GM19397 (cell line): ENCODE results near the gene P4HA2.

Experiments
- ATAC-seq: cut with Tn5 transposase; IDR thresholded peaks from one replicate; pipeline ENCODE4 v1.9.1; 2021; ENCODE audit warnings: mild to moderate bottlenecking, moderate library complexity; ENCODE audit not compliant: unreplicated experiment

P4HA2 gene

DNA sequence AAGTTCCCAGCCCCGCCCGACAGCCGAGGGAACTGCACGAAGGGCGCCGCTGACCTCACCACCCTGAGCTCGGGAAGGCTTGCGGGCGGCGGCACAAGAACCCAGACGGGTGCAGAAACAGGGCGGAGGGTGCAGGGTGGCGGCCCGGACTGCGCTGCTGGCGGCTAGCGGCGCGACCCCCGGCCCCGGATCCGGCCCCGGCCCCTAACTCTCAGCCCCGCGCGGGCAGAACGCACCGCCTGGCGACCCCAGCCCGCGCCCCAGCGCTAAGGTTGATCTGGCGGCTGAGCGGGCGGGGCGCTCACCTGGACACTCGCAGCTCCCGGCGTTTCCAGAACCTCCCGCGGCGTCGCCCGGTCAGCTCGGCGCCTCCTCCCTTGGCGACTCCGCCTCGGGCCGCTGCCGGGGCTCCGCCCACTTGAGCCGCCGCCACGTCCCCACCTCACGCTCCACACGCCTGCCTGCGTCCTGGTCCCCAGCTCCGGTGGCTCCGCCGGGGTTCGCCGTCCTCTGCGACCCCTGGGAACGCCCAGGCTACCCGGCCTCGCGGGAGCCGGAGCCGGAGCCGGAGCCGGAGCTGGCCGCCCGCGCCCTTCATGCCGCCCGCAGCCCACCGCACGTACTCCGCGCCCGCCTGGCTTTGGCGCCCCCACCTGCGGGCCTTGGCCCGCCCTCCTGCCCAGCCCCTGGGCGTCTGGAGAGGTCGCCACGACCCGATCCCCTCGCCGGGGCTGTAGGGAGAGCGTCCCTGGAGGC is at the start of gene P4HA2:
Gene P4HA2, minus strand, starts transcription at position 369 of the 756 bp plus-strand sequence. CDS start 9,227 bp downstream, outside the sequence.
- peak; percentile 69 for ATAC-seq

DNA sequence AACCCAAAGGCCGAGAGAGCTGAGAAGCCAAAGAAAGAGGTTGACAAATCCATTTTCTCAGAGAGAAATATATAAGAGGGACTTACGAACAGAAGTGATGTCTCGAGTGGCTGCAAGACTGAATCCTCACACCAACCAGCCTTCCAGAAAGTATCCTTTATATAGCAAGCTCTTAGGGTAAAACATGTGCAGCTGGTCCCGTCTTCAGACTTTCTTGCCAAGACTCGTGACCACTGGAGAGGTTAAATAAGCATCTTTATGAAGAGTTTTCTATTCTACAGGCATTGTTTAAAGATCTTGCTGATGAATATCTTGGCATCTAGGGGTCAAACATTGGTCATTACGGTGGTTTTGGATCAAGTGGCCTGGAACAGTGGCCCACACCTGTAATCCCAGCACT is 49.6 kb upstream of the P4HA2 start:
- ATAC-seq = no peak

DNA sequence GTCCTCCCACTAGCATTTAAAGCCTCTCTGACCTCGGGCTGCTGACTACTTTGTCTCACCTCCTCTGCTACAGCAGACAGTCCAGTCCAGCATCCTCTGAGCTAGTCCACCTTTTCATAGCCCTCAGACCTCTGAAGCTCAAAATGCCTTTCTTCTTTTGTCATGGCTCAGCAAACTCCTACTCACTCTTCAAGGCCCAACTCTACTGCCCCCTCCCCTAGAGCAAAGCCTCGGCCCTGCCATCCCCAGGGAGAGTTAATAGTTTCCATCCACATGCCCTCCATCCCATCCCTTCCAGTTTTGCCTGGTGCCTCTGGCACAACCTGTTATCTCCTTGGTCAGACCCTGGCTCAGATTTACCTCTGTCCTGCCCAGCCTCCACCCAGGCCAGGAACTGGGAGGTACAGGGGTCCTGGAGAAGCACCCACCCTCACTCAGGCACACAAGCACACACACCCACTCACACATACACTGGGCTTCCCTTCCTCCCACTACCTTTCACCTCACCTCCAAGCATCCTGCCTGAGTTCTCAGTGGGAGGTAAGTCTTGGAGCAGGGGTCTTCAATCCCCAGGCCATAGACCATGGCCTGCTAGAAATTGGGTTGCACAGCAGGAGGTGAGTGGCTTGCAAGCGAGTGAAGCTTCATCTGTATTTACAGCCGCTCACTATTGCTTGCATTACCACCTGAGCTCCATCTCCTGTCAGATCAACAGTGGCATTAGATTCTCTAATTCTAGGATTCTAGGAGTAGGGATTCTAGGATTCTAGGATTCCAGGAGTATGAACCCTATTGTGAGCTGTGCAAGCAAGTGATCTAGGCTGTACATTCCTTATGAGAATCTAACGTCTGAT is 47.9 kb upstream of the P4HA2 start:
- no peak for ATAC-seq

DNA sequence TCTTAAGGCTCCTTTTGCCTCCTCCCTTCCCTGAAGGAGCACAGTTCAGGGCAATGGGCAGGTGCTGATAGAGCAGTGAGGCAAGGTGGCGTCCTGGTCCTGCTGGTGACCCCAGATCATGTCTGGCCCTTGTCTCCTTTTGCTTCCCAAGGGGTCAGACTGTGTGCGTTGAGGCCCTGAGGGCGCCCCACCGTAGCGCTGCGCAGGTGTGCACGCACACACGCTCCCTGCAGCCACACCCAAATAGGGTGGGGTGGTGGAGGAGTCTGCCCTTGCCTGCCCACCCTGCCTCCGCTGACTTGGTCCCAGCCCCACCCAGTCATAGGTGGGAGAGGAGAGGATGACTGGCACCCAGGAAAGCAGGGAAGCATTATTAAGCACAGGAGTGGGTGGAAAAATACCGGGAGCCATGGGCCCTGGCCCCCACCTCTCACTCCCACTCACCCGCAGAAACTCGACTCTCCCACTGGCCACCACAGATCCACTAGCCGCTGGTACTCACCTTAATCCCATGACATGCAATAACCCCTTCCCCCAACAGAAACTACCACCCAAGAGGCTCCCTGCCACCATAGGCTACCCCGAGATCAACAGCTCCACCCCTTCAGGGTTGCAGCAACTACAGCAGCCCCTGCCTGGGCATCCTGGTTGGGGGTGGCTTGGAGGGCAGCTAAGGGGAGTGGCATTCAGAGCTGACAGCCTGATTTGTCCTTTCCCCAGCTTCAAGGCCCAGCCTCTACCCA is 46.6 kb upstream of the P4HA2 start:
- no peak for ATAC-seq

DNA sequence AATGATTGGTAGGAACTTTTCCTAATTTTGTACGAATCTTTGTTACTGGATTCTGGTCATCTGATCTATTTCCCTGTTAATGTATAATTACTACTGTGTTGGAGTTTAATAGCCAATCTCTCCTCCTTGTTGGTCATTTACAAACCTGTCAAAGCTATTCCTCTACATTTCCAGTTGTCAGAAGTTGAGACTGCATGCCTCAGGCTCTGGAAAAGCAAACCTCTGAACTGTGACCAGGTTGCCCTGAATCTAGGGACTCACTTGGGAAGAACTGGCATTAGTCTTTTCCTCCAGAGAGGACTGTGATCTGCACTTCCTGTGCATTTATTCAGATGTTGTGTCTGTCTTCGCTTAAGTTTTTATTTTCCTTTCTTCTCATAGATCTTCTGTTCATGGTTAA is 46.0 kb upstream of the P4HA2 start:
- ATAC-seq = no peak

DNA sequence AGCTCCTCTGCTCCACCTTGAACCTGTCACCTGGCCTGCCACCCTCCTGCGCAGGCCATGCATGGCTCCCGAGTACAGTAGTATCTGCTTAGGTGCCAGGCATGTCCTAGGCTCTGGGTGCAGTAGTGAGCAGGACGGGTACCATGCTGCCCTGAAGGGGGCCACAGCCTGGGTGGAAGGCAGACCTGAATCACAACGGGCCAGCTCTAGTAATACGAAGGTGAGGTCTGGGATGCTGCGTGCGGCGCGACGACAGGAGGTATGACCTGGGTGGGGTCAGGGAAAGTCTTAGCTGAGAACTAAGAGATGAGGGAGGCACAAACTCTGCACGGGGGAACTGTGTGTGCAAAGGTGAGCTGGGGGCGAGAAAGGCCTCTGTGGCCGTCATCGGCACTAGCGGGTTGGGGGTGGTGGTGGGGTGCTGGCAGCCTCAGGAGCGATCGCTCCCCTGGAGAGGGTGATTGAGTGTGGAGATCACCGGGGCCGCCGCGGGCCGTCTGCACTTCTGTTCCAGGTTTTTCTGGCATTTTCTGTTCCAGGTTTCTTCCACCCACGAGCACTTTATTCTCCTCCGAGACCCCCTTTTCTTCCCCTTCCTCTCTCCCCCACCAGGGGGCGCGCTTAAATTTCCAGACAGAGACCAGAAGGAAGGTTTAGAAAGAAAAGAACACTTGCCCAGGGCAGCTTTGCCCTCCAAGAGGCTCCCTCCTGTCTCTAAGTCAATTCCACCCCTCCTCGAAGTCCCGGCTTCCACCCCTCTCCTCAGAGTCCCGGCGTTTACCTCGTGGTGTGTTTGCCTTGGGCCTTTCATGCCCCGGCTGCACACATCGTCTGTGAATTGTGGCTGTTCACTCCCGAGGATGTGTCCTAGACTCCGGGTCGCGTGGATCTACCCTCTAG is 44.9 kb upstream of the P4HA2 start:
- no peak for ATAC-seq

DNA sequence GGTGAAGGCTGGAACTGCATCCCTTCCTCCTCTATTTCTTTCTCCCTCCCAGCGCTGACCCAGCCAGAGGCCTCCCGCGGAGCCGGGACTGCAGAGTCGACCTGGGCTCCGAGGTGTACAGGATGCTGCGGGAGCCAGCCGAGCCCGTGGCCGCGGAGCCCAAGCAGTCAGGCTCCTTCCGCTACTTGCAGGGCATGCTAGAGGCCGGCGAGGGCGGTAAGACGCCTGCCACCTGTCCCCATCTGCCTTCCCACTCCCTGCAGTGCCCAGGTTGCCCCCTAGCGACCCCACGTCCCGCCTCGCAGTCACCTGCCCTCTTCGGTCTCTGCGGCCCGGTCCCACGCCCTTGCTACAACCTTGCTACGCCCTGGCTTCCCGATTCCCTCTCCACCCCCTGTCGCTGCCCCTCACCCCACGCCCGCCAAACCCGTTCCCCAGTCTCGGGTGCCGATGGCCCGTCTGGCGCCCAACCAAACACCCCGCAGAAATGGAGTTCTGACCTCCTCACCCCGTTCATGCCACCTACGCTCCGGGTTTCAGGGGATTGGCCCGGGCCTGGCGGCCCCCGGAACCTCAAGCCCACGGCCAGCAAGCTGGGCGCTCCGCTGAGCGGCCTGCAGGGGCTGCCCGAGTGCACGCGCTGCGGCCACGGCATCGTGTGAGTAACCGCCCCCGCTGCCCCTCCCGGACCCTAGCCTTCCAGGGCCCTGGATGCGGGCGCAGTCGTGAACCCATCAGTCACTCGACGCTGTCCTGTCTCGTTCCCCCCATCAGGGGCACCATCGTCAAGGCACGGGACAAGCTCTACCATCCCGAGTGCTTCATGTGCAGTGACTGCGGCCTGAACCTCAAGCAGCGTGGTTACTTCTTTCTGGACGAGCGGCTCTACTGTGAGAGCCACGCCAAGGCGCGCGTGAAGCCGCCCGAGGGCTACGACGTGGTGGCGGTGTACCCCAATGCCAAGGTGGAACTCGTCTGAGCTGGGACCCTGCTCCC is 43.9 kb upstream of the P4HA2 start:
- ATAC-seq = no peak

DNA sequence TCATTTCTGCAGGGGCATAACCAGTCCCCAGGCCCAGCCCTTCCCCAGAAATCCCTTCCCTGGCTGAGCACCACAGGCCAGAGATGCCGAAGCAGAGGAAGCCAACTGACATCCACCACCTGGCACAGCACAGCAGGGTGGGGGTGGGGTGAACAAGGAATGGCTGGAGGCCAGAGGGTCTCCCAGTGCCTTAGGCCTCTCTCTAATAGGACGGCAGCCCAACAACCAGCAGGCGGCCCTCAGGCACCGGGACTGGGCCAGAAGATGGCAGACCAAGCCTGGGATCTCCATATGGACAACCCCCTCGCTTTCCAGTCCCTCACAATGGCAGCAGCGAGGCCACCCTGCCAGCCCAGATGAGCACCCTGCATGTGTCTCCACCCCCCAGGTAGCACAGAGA is 43.1 kb upstream of the P4HA2 start:
- no peak for ATAC-seq

DNA sequence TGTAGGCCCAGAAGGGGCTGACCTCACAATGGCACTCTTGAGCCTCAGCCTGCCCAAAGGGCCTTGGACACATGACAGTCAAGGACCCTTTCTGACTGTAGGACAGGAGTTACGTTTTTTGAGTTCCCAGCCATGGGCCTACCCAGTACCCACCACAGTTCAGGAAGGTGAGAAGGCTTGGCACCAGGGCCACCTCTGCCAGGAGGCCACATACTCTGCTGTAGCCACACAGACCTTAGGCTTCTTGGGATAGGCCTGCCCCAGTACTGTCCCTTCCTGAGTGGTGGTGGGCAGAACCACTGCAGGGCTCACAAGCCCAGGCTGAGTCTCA is 42.6 kb upstream of the P4HA2 start:
- ATAC-seq = no peak

DNA sequence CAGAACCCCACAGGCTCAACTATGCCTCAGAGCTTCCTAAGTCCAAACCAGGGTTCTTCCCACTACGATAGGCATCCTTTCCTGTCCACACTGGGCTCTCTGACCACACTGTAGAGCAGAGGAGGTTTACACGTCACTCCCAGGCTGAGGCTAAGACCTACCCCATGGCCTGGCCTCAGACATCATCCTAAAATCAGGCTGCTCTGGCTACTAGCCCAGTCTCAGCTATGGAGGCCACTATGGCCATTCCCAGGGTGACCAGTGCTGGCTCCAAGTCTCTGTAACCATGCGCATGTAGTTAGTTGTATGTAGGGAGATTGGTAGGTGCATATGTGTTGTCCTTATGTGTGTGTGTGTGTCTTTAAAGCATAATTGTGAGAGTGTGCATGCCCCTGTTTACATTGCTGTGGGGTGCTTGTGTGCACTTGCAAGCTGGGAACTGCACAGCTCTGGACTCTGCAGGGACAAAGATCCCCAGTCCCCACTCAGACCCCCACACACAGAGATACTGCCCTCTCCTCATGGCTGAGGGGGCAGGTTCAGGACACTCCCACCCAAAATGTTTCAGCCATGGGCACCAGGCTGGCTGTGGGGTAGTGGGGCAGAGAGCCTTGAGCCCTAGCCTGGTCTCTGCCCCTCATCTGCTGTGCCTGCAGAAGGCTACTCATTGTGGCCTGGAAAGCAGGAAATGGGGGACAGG is 42.1 kb upstream of the P4HA2 start:
- ATAC-seq = no peak

DNA sequence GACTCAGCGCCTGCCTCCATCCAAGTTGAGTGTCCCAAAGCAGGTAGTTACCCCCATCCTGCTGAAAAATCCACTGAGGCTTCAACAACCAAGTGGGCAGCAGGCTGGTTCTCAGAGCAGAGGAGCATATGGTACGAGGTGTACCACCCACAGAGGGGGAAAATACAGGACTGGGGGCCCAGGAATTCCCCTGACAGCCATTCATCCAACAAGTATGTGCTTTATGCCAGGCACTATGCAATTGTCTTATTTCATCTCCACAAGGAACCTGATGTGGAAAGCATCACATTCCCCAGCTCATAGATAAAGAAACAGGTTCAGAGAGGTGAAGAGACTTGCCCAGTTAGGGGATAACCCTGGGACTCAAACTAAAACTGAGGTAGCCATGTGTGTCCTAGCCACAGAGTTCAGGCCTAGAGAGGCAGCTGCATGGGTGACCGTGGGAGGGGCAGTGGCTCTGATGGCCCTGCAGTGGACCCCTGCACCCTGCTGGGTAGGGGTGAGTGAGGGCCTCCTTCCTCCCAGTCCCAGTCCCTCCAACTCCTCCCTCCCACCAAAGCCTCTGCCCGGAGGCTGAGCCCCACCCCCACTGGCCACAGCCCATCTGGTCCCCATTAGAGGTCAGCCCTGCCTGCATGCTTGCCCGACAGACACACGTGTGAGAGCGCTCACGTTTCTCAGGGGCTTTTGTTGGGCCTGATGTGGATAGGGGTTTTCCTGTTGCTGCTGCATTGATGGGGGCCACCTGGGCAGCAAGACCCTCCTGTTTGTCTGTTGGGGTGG is 41.3 kb upstream of the P4HA2 start:
- peak; percentile 51 for ATAC-seq

DNA sequence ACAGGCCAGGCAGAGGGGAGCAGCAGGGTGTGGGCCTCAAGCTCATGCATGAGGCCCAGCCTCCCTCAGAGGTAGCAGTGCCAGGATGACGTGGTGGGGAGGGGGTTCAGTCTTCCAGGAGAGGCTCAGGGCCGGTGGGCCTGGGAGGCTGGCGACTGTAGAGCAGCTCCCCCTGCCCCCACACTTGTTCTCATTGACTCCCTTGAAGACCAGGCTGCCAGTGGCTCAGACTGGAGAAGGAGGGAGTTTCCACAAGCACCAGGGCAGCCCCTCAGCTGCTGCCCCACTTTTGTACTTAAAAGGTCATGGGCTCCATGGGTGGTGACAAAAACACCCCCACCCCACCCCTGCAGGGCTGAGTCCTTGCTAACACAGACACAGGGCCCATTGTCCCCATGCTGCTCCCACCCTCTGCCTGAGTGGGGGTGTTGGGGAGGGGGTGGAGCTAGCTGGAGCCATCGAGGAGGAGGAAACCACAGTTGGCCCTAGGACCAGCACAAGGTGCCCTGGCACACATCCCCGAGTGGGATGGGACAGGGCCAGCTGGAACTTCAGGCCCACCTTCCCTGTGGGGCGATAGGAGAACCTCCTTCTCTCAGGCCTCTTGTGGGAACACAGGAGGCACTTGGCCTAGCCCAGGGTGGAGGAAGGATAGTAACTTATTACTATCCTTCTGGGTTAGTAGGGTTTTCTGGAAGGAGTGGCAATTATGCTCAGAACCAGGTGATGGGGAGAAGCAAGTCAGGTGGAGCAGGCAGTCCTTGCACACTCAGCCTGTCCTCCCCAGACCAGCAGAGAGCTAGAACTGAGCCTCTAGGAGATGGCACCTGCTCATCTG is 40.5 kb upstream of the P4HA2 start:
- no peak for ATAC-seq

DNA sequence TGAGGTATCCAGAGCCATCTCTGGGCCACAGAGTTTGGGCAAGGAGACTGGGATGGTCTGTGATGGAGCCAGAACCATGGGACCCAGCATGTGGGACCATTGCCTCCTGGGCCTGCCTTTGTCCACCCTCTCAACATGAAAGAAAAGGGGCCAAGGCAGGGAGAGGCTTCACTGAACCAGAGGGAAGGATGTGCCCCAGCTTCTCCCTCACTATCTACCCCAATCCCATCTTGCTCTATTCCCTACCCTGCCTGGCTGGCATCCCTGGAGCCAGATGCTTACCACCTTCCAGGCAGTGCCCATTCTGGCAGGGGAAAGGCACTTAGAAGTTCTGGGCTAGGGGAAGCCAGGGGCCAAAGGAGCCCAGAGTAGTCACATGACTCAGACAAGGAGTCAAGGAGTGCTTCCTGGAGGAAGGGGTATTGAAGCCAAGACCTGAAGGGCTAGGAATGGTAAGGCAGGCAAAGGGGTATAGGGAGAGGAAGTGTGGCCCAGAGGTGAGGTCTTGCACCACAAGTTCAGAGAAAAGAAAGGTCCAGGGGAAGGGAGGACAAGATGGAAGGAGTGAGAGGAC is 39.6 kb upstream of the P4HA2 start:
- no peak for ATAC-seq

DNA sequence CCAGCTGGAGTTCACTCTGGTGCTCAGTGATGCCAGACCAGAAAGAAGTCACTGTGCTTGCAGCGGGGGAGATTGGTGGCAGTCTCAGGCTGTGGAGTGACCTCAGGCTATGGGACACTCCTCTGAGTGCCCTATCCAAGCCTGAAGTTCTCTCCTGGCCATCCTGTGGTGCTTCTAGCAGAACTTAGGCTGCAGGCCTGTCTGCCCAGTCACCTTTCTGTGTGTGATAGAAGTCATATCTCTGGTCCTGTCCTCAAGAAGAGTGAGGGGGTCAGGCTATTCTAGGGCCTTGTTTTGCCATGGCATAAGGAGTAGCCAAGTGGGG is 39.1 kb upstream of the P4HA2 start:
- ATAC-seq = no peak

DNA sequence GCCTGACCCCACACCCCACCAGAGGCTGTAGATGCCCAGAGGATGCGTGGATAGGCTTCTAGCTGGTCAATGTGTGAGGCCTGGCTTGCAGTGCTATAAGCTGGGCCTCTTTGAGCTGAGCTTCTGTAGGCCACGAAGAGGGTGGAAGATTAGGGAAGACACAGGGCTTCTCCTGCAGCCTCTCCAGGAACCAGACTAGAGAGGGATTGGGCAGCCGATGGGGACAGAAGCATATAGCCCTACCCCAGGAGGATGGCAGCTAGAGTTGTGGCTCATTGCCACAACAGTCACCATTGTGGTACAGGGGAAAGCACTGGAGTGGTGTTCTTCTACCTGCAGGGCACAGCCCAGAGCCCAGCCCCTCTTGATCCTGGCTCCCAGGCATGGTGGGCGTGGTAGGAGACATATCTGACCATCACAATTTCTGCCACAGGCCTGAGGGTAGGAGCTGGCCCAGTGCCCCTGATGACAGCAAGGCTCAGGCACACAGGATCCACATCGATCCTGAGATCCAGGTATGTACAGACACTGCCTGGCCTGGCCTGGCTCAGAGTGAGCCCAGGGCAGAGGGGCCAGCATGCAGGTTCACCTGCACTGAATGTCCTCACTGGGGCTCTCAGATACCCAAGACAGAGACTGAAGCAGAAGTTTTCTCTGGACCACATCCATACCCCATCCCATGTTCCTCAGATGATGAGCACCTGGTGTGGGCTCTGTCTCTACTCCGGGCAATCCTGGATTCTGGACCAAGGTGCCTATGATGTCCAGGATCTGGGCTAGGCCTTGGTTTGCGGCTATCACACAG is 38.6 kb upstream of the P4HA2 start:
- no peak for ATAC-seq

DNA sequence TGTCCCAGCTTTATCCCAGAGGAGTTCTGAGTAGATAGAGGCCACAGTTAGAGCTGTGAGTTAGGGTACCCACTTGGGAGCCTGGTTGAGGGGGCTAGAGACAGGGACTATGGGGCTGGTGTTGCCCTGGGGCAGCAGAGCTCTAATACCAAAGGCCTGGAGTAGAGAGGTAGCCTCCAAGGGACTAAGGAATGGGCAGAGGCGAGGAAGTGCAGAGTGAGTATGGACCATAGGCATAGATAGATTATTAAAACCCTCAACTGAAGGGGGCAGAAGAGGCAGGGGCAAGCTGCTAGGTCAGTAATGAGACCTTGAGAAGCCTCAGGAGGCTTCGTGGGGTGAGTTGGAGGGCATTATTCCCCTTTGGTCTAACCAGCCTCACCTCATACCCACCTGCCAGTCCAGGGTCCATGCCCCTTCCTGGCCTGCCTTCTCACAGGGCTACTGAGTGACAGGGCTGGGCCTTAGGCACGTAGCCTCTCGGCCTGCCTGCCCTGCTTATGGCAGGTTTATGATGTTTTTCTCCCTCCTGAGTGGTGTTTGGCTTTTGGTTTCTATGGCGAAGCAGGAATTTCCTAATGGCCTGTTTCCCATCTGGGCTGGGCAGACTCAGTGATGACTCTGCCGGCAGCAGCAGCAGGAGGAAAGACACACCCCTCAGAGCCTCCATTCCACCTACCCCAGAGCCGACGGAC is 37.8 kb upstream of the P4HA2 start:
- ATAC-seq = no peak
